ENCODE data around the gene RNF208.

The RNF208 gene

DNA sequence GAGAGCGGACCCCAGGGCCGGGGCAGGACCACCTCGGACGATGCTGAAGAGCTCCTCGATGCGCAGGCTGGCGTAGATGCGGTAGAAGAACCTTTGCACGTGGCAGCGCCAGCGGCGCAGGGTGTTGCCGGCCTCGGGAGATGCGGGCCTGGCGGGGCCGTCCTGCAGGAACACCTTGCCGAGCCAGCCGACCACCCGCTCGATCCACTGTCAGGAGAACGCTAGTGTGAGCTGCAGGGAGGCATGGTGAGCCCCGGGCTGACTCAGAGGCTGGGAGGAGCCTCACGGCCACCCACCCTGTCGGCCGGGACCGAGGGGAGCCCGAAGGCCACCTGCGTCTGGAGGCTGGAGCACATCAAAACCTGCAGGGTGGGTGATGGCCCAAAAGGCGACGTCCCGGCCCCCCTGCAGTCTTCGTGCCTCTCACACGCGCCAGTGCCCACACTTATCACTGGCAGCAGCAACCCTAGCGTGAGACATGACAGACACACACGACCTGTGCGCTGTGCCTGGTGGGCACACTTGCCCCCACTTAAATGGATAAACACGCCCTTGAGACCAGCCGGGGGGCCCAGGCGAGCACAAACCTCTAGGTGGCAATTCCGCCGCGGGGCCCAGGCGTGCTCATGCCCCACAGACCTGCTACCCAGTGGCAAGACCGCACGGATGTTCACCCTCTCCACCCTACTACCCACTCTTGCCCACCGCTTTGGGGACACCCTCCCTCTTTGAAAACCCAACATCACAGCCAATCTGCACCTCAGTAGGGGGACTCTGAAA lies 37.0 kb downstream of the RNF208 start:
- no peak for TF ChIP-seq GATA1 (IDR thresholded peaks at IDR 0.05; ENCODE audit: low read depth, low read length)
- no peak for DNase-seq

DNA sequence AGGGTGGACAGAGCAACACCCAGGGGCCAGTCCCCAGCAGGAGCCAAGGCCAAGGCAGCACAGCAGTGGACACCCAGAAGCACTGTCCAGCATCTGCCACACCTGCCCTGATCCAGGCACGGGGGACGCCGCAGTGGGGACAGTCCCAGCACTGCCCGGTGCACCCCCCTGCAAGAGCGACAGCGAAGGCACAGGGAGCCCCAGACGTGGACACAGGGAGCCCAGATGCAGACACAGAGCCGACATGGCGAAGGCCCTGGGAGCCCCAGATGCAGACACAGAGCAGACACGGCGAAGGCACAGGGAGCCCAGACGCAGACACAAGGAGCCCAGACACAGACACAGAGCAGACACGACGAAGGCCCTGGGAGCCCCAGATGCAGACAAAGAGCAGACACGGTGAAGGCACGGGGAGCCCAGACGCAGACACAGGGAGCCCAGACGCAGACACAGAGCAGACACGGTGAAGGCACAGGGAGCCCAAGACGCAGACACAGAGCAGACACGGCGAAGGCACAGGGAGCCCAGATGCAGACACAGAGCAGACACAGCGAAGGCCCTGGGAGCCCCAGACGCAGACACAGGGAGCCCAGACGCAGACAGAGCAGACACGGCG lies 38.0 kb downstream of the RNF208 start:
- no peak for TF ChIP-seq GATA1 (IDR thresholded peaks at IDR 0.05; ENCODE audit: low read depth, low read length)
- DNase-seq, result no peak

DNA sequence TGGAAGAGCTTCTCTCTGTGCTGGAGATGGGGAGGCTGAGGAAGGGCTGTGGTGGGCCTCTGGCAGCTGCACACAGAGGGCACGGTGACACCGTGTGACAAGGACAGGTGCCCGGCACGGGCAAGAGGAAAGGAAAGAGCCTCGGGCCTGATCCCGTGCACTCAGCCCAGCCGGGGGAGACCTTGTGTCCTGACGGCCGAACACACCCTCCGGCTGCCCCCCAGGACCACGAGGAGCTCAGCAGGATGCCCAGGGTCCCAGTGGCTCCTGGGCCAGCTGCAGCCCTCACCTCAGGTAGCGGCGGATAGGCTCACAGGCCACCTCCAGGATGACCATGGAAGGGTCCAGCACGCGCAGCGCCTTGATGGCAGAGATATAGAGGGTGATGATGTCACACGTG lies 39.2 kb downstream of the RNF208 start:
- no peak for DNase-seq
- TF ChIP-seq POLR2A (IDR thresholded peaks at IDR 0.05; ENCODE audit: low read length) (no peak), GATA1 (IDR thresholded peaks at IDR 0.05; ENCODE audit: low read depth, low read length) (no peak)

DNA sequence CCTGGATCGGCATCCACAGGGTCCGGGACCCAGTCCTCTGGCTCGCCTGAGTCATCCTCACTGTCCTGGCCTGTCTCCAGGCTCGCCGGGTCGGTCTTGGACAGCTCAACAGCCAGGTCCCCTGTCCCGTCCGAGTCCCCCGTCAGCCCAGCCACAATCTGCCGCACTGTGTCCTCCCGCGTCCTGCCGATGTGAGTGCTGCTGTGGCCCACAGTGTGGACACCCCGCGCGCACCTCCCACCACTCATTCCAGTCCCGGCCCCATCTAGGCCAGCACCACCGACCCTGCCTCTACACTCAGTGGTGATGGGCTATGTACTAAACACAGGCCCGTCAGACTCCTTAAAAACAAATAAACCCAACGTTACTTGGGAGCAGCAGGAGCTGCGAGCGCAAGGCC lies 40.4 kb downstream of the RNF208 start:
- no peak for DNase-seq
- TF ChIP-seq GATA1 (IDR thresholded peaks at IDR 0.05; ENCODE audit: low read depth, low read length) (no peak), POLR2A (IDR thresholded peaks at IDR 0.05; ENCODE audit: low read length) (no peak)

DNA sequence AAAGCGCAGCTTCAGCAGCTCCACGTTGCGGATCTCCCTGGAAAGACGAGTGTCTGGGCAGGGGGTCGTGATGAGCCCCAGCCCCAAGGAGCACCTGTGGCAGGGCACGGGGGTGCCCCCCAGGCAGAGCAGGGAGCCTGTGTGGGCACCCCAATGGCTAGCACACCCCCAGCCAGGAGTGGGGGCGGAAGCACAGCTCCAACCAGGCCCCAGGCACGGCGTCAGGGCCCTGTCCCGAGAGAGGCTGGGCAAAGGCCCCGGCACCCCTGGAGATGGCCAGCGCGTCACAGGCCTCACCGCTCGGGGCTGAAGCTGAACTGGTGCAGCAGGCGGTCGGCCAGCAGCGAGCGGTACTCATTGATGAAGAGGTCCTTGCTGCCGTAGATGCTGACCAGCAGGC lies 41.5 kb downstream of the RNF208 start:
- DNase-seq, result no peak
- no peak for TF ChIP-seq POLR2A (IDR thresholded peaks at IDR 0.05; ENCODE audit: low read length)
- no peak for TF ChIP-seq GATA1 (IDR thresholded peaks at IDR 0.05; ENCODE audit: low read depth, low read length)

DNA sequence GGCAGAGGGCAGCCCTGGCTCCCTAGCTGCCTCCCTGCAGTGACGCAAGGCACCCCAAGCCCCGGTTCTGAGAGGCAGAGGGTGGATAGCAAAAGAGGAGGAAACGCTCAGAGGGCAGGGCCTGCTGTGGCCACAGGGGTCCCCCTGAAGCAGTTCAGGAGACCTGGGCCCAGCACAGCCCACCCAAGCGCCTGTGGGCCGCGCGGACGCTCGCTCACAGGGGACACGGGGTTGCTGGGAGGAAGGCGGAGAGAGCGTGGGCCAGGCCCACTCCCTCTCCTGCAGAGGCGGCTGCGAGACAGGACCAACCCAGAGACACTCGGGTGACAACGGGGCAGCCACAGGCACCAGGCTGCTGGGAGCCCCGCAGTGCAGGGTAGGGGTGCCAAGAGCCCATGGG lies 42.3 kb downstream of the RNF208 start:
- DNase-seq, result no peak
- TF ChIP-seq GATA1 (IDR thresholded peaks at IDR 0.05; ENCODE audit: low read depth, low read length) (no peak), POLR2A (IDR thresholded peaks at IDR 0.05; ENCODE audit: low read length) (no peak)

DNA sequence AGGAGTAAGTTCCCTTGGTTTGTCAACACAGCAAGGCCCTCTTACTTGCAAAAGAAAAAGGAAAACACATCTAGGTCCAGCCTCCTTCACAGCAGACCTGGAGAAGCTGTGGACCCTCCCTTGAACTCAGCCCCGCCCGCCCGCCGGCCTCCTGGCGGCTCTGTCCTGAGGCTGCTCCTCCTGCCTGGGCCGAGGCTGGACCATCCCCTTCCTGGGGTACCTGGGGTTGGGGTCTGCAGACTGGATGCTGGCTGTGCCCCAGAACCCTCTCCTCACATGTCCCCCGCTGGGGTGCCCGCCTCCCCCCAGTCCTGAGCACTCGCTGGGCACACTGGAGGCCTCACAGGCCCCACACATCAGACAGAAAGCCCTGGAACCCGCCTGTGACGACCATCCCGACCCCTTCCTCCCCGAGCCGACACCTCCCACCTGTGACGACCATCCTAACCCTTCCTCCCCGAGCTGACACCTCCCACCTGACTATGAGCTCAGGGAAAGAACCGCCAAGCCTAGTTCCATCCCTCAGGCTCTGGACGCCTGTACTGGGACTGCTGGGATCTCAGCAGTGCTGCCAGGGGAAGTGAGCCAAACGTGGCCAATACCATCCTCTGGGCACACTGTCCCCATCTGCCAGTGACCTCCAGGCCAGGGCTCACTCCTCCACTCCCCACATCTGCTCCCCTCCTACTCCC lies 43.0 kb downstream of the RNF208 start:
- no peak for TF ChIP-seq POLR2A (IDR thresholded peaks at IDR 0.05; ENCODE audit: low read length)
- no peak for TF ChIP-seq GATA1 (IDR thresholded peaks at IDR 0.05; ENCODE audit: low read depth, low read length)
- DNase-seq, result no peak

DNA sequence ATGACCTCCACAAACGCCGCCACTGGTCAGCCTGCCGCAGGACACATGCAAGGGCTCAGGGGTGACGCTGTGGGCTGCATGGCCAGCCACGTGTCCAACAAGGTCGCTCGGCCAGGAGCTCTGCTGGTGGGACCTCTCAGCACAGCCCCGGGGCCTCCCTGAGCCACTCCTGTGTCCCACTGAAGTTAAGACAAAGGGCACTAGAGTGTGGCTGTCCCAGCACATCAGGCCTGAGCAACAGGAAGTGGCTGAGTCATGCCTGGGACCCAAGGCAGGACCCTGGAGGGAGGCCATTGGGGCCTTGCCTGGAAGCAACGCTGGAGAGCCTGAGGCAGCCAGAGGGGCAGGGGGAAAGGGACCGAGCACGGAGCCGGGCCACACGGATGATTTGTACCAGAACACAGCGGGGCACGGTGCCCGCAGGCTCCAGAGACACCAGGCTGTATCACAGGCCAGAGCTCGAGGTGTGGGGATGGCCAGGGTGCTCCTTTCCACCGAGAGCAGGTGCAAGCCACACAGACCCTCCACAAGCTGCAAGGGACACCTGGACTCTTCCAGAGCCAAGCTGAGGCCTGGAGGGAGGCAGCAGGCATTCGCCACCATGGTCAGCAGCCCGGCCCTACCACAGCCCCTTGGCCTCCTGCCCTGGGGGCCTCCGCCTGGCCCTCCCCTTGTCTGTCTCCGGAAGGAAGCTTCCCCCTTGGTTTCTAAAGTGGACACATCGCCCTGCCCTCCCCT lies 43.7 kb downstream of the RNF208 start:
- TF ChIP-seq GATA1 (IDR thresholded peaks at IDR 0.05; ENCODE audit: low read depth, low read length), result no peak
- DNase-seq, result no peak

DNA sequence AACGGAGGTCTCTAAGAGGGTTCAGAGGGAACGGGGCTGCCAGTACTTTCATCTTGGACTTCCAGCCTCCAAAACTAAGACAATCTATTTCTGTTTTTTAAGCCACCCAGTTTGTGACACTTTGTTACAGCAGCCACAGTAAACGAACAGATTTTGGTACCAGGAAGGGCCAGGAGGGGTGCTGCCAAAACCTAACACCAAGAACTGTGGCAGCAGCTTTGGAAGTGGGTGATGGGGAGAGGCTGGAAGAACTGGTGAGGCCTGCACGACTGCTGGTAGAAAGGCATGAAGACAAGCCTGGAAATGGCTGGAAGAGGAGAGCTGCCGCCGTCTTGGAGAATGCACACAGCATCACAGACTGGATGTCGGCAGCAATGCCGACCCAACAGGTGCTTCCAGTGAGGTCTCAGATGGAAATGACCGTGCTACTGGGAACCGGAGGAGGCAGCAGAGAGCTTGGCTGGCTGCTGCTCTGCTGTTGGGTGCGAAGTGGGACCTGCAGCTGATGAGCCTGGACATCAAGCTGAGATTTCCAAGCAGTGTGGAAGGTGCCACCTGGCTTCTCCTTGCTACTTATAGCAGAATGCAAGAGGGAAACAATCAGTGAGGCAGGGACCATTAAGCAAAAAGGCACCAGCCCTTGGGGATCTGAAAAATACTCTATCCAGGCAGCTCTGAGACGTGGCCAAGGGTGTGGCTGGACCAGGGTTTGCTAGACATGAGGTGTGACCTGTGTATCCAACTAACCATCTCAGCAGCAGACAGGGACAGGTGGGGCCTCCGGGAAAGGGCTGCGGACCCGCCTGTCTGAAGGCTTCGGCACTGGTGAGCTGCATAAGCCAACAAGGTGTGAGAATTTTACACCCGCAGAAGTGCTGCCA lies 45.5 kb downstream of the RNF208 start:
- TF ChIP-seq GATA1 (IDR thresholded peaks at IDR 0.05; ENCODE audit: low read depth, low read length), result no peak
- TF ChIP-seq POLR2A (IDR thresholded peaks at IDR 0.05; ENCODE audit: low read length), result peak; percentile 30
- DNase-seq, result peak; percentile 50 to 59

DNA sequence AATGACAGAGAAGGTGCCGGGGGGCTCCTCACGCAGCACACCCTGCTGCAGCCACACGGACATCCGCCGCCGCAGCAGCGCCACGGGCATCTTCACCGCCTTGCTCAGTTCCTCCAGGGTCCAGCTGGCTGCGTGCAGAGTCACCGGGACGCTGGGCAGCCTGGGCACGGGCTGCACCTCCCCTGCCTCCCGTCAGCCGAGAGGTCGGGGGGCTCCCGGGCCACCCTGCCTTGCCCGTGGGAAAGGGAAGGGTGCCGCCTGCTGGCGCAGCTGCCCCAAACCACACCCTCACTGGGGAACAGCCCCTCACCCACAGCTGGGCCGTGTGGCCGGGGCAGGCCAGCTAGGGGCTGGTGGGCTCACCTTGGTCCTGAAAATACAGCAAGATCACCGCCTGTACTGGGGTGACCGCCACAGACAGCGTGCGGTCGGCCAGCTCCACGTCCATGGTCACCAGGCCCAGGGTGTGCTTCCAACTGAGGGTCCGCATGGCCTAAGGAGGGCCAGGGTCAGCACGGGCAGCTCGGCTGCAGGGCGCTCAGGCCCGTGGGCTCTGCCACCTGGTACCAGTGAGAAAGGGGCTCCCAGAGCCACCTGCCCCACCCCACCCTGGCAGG lies 46.6 kb downstream of the RNF208 start:
- no peak for DNase-seq
- TF ChIP-seq POLR2A (IDR thresholded peaks at IDR 0.05; ENCODE audit: low read length) (no peak), GATA1 (IDR thresholded peaks at IDR 0.05; ENCODE audit: low read depth, low read length) (no peak)

DNA sequence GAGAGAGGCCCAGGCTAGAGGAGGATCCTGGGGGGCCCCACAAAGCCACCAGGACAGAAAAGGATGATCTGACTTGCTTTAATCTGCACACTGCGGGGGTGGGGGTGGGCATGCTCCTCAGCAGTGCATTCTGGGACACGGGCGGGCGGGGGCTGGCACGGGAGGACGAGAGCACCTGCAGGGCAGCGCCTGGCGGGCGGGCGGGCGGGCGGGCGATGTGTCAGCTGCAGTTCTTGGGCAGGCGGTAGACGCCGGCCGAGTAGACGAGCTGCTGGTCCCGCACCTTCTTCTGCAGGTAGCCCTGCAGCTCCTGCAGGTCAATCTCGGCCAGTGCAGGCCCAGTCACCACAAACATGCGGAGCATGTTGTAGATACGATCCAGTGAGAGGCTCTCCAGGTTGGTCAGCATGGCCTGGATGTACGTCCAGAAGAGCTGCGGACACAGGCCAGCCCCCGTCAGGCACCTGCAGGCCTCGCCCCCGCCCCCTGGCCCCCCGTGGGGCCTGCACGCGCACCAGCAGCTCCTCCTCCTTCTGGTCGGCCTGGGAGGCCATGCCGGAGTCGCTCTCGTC lies 47.2 kb downstream of the RNF208 start:
- TF ChIP-seq GATA1 (IDR thresholded peaks at IDR 0.05; ENCODE audit: low read depth, low read length) (no peak), POLR2A (IDR thresholded peaks at IDR 0.05; ENCODE audit: low read length) (no peak)
- no peak for DNase-seq

DNA sequence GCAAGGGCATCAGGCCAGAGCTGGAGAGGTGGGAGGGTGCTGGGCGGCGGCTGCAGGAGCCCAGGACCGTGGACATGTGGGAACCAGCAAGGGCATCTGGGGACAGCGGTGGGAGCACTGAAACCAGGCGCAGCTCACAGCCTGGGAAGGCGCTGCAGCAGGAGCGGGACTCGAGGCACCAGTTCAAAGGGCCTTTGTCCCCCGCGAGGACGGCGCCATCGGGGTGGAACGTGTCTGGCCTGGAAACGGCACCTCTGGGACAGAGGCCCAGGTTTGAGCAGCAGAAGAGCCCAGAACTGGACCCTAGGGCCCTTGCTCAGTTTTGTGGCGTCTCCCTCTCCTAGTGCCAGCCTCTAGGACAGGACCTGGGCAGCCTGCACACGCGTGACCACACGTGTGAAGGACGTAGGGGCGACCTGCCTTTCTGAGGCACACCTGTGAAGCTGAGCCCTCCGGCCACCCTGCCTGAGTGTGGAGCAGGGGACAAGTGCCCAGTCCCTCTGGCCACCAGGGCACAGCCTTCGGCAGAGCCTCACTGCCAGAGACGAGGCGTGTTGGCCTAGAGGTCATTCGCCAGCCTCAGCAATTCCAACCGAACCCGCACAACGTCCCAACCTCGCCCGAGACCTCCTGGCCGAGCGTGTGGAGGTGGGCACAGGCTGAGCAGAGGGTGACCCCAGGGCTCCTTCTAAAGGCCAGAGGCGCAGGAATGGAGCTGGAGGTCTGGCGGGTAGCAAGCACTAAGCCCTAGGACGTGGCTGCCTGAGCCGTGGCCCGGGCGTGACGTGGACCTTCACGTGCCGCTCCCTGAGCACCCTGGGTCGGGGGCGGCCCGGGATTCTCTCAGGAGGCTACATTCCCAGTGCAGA lies 48.0 kb downstream of the RNF208 start:
- TF ChIP-seq GATA1 (IDR thresholded peaks at IDR 0.05; ENCODE audit: low read depth, low read length) (no peak), POLR2A (IDR thresholded peaks at IDR 0.05; ENCODE audit: low read length) (no peak)
- no peak for DNase-seq
